HepG2 (cell line): ENCODE measurements around the gene PREX1. TPM values are rescaled to one million over a fixed set of nuclear protein-coding genes. Genes with fewer than 3 reads are reported as not detected.

Source experiments
- BCL6 ChIP-seq: IDR thresholded peaks from 2 replicates; pipeline ENCODE4 v1.6.1; 2016; ENCODE audit warnings: missing genetic modification reagents, missing compliant biosample characterization
- HIC2 ChIP-seq: sonication (generic); formaldehyde crosslinking; IDR thresholded peaks from 2 replicates; pipeline ENCODE4 v1.9.0; 2022; ENCODE audit warnings: low read depth, missing genetic modification reagents
- MIER3 ChIP-seq: IDR thresholded peaks from 2 replicates; pipeline ENCODE4 v1.6.1; 2016; ENCODE audit warnings: missing compliant biosample characterization, borderline replicate concordance
- MYC ChIP-seq: sonication (generic); formaldehyde crosslinking; IDR thresholded peaks from 2 replicates; pipeline ENCODE4 v1.9.0; 2021; ENCODE audit warnings: missing genetic modification reagents, borderline replicate concordance
- NBN ChIP-seq: fragments of 450-650 bp; conservative IDR thresholded peaks from 2 replicates; pipeline ENCODE4 v1.6.1; 2017
- NONO ChIP-seq, 2 experiments: fragments of 450-650 bp in 1 of 2; sonication (generic) in 1 of 2; formaldehyde crosslinking in 1 of 2; IDR thresholded peaks in 1 of 2; conservative IDR thresholded peaks in 1 of 2; 2 replicates each; pipeline versions ENCODE4 v1.6.1 to v1.8.0; 2017 to 2022; ENCODE audit warnings: mild to moderate bottlenecking in 1 of 2, missing genetic modification reagents in 1 of 2, moderate library complexity in 1 of 2
- NR2F6 ChIP-seq, 2 experiments: IDR thresholded peaks; 2 replicates each; pipeline ENCODE4 v1.6.1; 2016; ENCODE audit warnings: antibody characterized with exemption in 1 of 2, mild to moderate bottlenecking in 1 of 2
- PBX3 ChIP-seq: sonication (generic); formaldehyde crosslinking; IDR thresholded peaks from 2 replicates; pipeline ENCODE4 v1.8.1; 2023; ENCODE audit warnings: missing genetic modification reagents, inconsistent platforms, borderline replicate concordance
- RXRB ChIP-seq: IDR thresholded peaks from 2 replicates; pipeline ENCODE4 v1.6.1; 2016; ENCODE audit warnings: borderline replicate concordance, missing genetic modification reagents, missing compliant biosample characterization
- SALL1 ChIP-seq: sonication (generic); formaldehyde crosslinking; IDR thresholded peaks from 2 replicates; pipeline ENCODE4 v1.8.0; 2022; ENCODE audit warnings: mild to moderate bottlenecking, missing genetic modification reagents
- TEAD3 ChIP-seq: optimal IDR thresholded peaks from 2 replicates; pipeline ENCODE3; 2016; ENCODE audit warnings: borderline replicate concordance
- THAP11 ChIP-seq: IDR thresholded peaks from 2 replicates; pipeline ENCODE4 v1.6.1; 2016; ENCODE audit warnings: missing biosample characterization, missing genetic modification reagents
- THRA ChIP-seq: sonication (generic); formaldehyde crosslinking; IDR thresholded peaks from 2 replicates; pipeline ENCODE4 v1.4.0; 2020; ENCODE audit warnings: missing genetic modification reagents, borderline replicate concordance
- UBTF ChIP-seq: sonication (generic); formaldehyde crosslinking; IDR thresholded peaks from 2 replicates; pipeline ENCODE4 v1.4.0; 2020; ENCODE audit warnings: mild to moderate bottlenecking, missing genetic modification reagents
- YEATS2 ChIP-seq: sonication (generic); formaldehyde crosslinking; IDR thresholded peaks from 2 replicates; pipeline ENCODE4 v1.4.0; 2020; ENCODE audit warnings: missing genetic modification reagents, borderline replicate concordance
- ZMYM4 ChIP-seq: sonication (generic); formaldehyde crosslinking; IDR thresholded peaks from 2 replicates; pipeline ENCODE4 v1.8.1; 2023; ENCODE audit warnings: mild to moderate bottlenecking, missing genetic modification reagents
- ZNF143 ChIP-seq: sonication (generic); formaldehyde crosslinking; IDR thresholded peaks from 2 replicates; pipeline ENCODE4 v1.4.0; 2020; ENCODE audit warnings: missing genetic modification reagents
- ZNF292 ChIP-seq: sonication (generic); formaldehyde crosslinking; IDR thresholded peaks from 2 replicates; pipeline ENCODE4 v1.8.1; 2022; ENCODE audit warnings: mild to moderate bottlenecking, low read depth, missing genetic modification reagents, borderline replicate concordance
- ZNF296 ChIP-seq: sonication (generic); formaldehyde crosslinking; conservative IDR thresholded peaks from 2 replicates; pipeline ENCODE4 v1.5.0; 2020; ENCODE audit warnings: mild to moderate bottlenecking, missing genetic modification reagents
- ZNF567 ChIP-seq: sonication (generic); formaldehyde crosslinking; IDR thresholded peaks from 2 replicates; pipeline ENCODE4 v1.8.1; 2023; ENCODE audit warnings: mild to moderate bottlenecking, missing genetic modification reagents, borderline replicate concordance
- ZNF670 ChIP-seq: sonication (generic); formaldehyde crosslinking; IDR thresholded peaks from 2 replicates; pipeline ENCODE4 v1.8.0; 2022; ENCODE audit warnings: mild to moderate bottlenecking, missing genetic modification reagents, borderline replicate concordance
- ZNF776 ChIP-seq: sonication (generic); formaldehyde crosslinking; IDR thresholded peaks from 2 replicates; pipeline ENCODE4 v1.4.0; 2020; ENCODE audit warnings: mild to moderate bottlenecking, missing genetic modification reagents
- ZNF781 ChIP-seq: sonication (generic); formaldehyde crosslinking; IDR thresholded peaks from 2 replicates; pipeline ENCODE4 v1.5.1; 2020; ENCODE audit warnings: borderline replicate concordance, mild to moderate bottlenecking, missing genetic modification reagents; ENCODE audit errors: not compliant biosample characterization
- polyA plus RNA-seq, 8 experiments: library from polyadenylated mRNA; depleted of rRNA in 3 of 8; stranded (reverse) in 7 of 8; unstranded in 1 of 8; fragments of >200 nt; fragmentation: Illumina TruSeq in 4 of 8; extraction: Trizol in 4 of 8; gene quantifications; 2 replicates each; pipeline versions ENCODE4 v1.2.1 to v1.2.3, GENCODE V29; 2011 to 2016; ENCODE audit warnings: low read depth in 4 of 8, missing spikeins in 1 of 8, mixed read lengths in 1 of 8; ENCODE audit not compliant: insufficient read depth in 1 of 8
- total RNA-seq, 5 experiments: library from RNA; depleted of rRNA; stranded (reverse); fragments of >200 nt; fragmentation: Illumina TruSeq; extraction: Trizol; gene quantifications; 2 replicates each; pipeline ENCODE4 v1.2.3, GENCODE V29; 2016; ENCODE audit warnings: low read depth in 1 of 5

The PREX1 gene
- total and polyA plus RNA-seq, 2 of the 13 experiments (the other 11 are each of a cell fraction or from before 2014, with no cell fraction given): 0.02 to 0.04 TPM

- no peak for TF ChIP-seq ZNF670 (CRISPR knock-in tag)
- TF ChIP-seq ZNF781 (CRISPR knock-in tag): peak; percentile 74
- TF ChIP-seq ZNF143 (CRISPR knock-in tag): 0 out of 2 replicates have a peak, but pooled peaks have one; percentile 30
- TF ChIP-seq THAP11: 0 out of 2 replicates have a peak, but pooled peaks have one; percentile 35
- TF ChIP-seq NONO (IDR thresholded peaks at IDR 0.05): no peak
- TF ChIP-seq NONO (CRISPR knock-in tag; conservative IDR thresholded peaks at IDR 0.05): 0 out of 2 replicates have a peak, but pooled peaks have one; percentile 34
- TF ChIP-seq TEAD3: peak; percentile 81
- peak; percentile 72; the same call in 1 of the 2 replicates for TF ChIP-seq ZNF776 (CRISPR knock-in tag)
- TF ChIP-seq SALL1 (CRISPR knock-in tag): peak; percentile 66
- no peak for TF ChIP-seq ZMYM4 (CRISPR knock-in tag)
- 0 out of 2 replicates have a peak, but pooled peaks have one; percentile 8 for TF ChIP-seq RXRB (CRISPR knock-in tag)
- no peak for TF ChIP-seq MIER3 (CRISPR knock-in tag)
- no peak for TF ChIP-seq ZNF567 (CRISPR knock-in tag)
- TF ChIP-seq UBTF (CRISPR knock-in tag): peak; percentile 39; the same call in 1 of the 2 replicates
- no peak; the same call in 1 of the 2 replicates for TF ChIP-seq NR2F6 (IDR thresholded peaks at IDR 0.05)
- 0 out of 2 replicates have a peak, but pooled peaks have one; percentile 17 for TF ChIP-seq NR2F6 (CRISPR knock-in tag; IDR thresholded peaks at IDR 0.05)
- TF ChIP-seq ZNF296 (CRISPR knock-in tag): no peak
- TF ChIP-seq BCL6 (CRISPR knock-in tag): peak; percentile 39; the same call in 1 of the 2 replicates
- TF ChIP-seq YEATS2 (CRISPR knock-in tag): no peak
- no peak for TF ChIP-seq PBX3 (CRISPR knock-in tag)
- peak; percentile 75; the same call in 1 of the 2 replicates for TF ChIP-seq ZNF292 (CRISPR knock-in tag)
- peak; percentile 31; the same call in 1 of the 2 replicates for TF ChIP-seq MYC (CRISPR knock-in tag)
- 0 out of 2 replicates have a peak, but pooled peaks have one; percentile 41 for TF ChIP-seq HIC2
- TF ChIP-seq NBN: no peak
- TF ChIP-seq THRA (CRISPR knock-in tag): peak; percentile 61; the same call in 1 of the 2 replicates
Measured at GRCh38 chr20:48697845-48698491, 129.8 kb downstream of the PREX1 start (continued).
